Mesenchymal stem cell (in vitro differentiated cells and primary cell): Measurements from ENCODE around the gene FNBP1.
"Not testable (repeated sequence)": the region's sequence is repeated elsewhere in the genome, so short reads cannot be mapped to it uniquely, and the experiment has no call there.

Experiments
- DNase-seq: peaks from one replicate; pipeline ENCODE4 v3.0.0-alpha.2; 2013
- H2AFZ ChIP-seq: one replicate; pipeline ENCODE4 v1.6.1; 2013; ENCODE audit warnings: low read depth, mild to moderate bottlenecking, control low read depth, inconsistent platforms, low read length, moderate library complexity
- H2AK5ac ChIP-seq: 2 replicates; pipeline ENCODE4 v1.6.1; 2013; ENCODE audit warnings: low read length, moderate library complexity, mild to moderate bottlenecking, inconsistent platforms; ENCODE audit not compliant: severe bottlenecking
- H2BK120ac ChIP-seq: one replicate; pipeline ENCODE4 v1.6.1; 2013; ENCODE audit warnings: low read depth, mild to moderate bottlenecking, inconsistent platforms, low read length, moderate library complexity
- H2BK12ac ChIP-seq, 2 experiments: one replicate each; pipeline ENCODE4 v1.6.1; 2013; ENCODE audit warnings: inconsistent platforms in 2 of 2, low read length in 2 of 2, mild to moderate bottlenecking in 2 of 2, moderate library complexity in 2 of 2, control low read depth in 1 of 2
- H2BK15ac ChIP-seq: one replicate; pipeline ENCODE4 v1.6.1; 2013; ENCODE audit warnings: mild to moderate bottlenecking, low read depth, inconsistent platforms; ENCODE audit not compliant: poor library complexity, severe bottlenecking
- H2BK5ac ChIP-seq: 2 replicates; pipeline ENCODE4 v1.6.1; 2013; ENCODE audit warnings: low read depth, mild to moderate bottlenecking, low read length, control low read depth, inconsistent platforms; ENCODE audit not compliant: poor library complexity, severe bottlenecking
- H3K14ac ChIP-seq, 2 experiments: one replicate each; pipeline ENCODE4 v1.6.1; 2013; ENCODE audit warnings: inconsistent platforms in 2 of 2, low read length in 2 of 2, control low read depth in 1 of 2, mild to moderate bottlenecking in 1 of 2, moderate library complexity in 1 of 2
- H3K18ac ChIP-seq, 2 experiments: one replicate each; pipeline ENCODE4 v1.6.1; 2013; ENCODE audit warnings: inconsistent platforms in 2 of 2, low read length in 2 of 2, control low read depth in 1 of 2, low read depth in 1 of 2, mild to moderate bottlenecking in 1 of 2
- H3K23ac ChIP-seq, 2 experiments: one replicate each; pipeline ENCODE4 v1.6.1; 2013; ENCODE audit warnings: inconsistent platforms in 2 of 2, low read length in 2 of 2, mild to moderate bottlenecking in 2 of 2, moderate library complexity in 2 of 2, control low read depth in 1 of 2
- H3K27ac ChIP-seq: 2 replicates; pipeline ENCODE4 v1.5.1; 2013; ENCODE audit warnings: mild to moderate bottlenecking, moderate library complexity, low read length, control low read depth, inconsistent platforms; ENCODE audit not compliant: poor library complexity, severe bottlenecking
- H3K27me3 ChIP-seq, 2 experiments: 2 replicates each; pipeline versions ENCODE4 v1.6.1 to v1.7.0; 2013; ENCODE audit warnings: low read length in 2 of 2, mild to moderate bottlenecking in 2 of 2, moderate library complexity in 2 of 2, control low read depth in 1 of 2, inconsistent platforms in 1 of 2; ENCODE audit not compliant: control insufficient read depth in 1 of 2, insufficient read depth in 1 of 2
- H3K36me3 ChIP-seq, 2 experiments: 2 replicates each; pipeline versions ENCODE4 v1.6.1 to v1.7.0; 2013; ENCODE audit warnings: low read length in 2 of 2, control low read depth in 1 of 2, inconsistent platforms in 1 of 2, low read depth in 1 of 2, mild to moderate bottlenecking in 1 of 2; ENCODE audit not compliant: insufficient read depth in 2 of 2, control insufficient read depth in 1 of 2
- H3K4ac ChIP-seq, 2 experiments: one replicate each; pipeline ENCODE4 v1.6.1; 2013; ENCODE audit warnings: inconsistent platforms in 2 of 2, low read length in 2 of 2, mild to moderate bottlenecking in 2 of 2, moderate library complexity in 2 of 2, control low read depth in 1 of 2, low read depth in 1 of 2
- H3K4me1 ChIP-seq: 2 replicates; pipeline ENCODE4 v1.6.1; 2013; ENCODE audit warnings: low read depth, low read length, control low read depth; ENCODE audit not compliant: control insufficient read depth, insufficient read depth
- H3K4me2 ChIP-seq: 2 replicates; pipeline ENCODE4 v1.6.1; 2013; ENCODE audit warnings: low read length, mild to moderate bottlenecking, inconsistent platforms; ENCODE audit not compliant: poor library complexity, severe bottlenecking
- H3K4me3 ChIP-seq, 2 experiments: 2 replicates each; pipeline versions ENCODE4 v1.5.1 to v1.7.0; 2013; ENCODE audit warnings: low read length in 2 of 2, mild to moderate bottlenecking in 2 of 2, control low read depth in 1 of 2, low read depth in 1 of 2; ENCODE audit not compliant: insufficient read depth in 1 of 2
- H3K79me1 ChIP-seq: replicated peaks from 2 replicates; pipeline ENCODE4 v1.6.1; 2013; ENCODE audit warnings: mild to moderate bottlenecking, control low read depth, low read length, inconsistent platforms; ENCODE audit not compliant: poor library complexity, severe bottlenecking
- H3K9ac ChIP-seq: 2 replicates; pipeline ENCODE4 v1.7.0; 2013; ENCODE audit warnings: mild to moderate bottlenecking, low read length, moderate library complexity
- H3K9me3 ChIP-seq: 2 replicates; pipeline ENCODE4 v1.7.0; 2013; ENCODE audit warnings: mild to moderate bottlenecking, low read length; ENCODE audit not compliant: control insufficient read depth
- H4K8ac ChIP-seq: one replicate; pipeline ENCODE4 v1.6.1; 2013; ENCODE audit warnings: inconsistent platforms, mild to moderate bottlenecking, low read length, moderate library complexity
- H4K91ac ChIP-seq: one replicate; pipeline ENCODE4 v1.6.1; 2013; ENCODE audit warnings: mild to moderate bottlenecking, low read length, inconsistent platforms
- WGBS: methylation state at CpG from one replicate; pipeline ENCODE4 v1.1.7; 2013; ENCODE audit warnings: mixed read lengths; 5-methylcytosine and 5-hydroxymethylcytosine counted together

Gene FNBP1

DNA sequence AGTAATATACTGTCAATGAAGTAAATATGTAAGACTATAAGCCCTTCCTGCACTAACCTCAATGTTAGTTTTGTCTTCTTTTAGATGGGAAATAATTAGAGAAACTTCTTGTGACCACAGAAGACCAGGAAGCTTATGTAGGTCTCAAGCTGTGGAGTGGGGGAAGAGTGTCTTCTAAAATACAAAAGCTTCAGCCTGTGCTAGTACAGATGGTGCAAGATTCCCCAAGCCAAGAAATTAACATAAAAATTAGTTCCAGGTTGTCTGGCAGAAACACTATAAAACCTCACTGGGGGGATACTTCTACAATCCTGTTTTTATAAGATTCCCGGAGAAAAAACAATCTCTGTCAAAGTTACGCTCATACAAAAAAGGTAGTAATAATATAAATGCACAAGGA lies 103.6 kb downstream of the FNBP1 start:
- no peak overlapping the region for H2BK12ac ChIP-seq
- no peak overlapping the region for H3K4me2 ChIP-seq
- H3K27me3 ChIP-seq, result no peaks in the 10 kb centered on the region
- no peak overlapping the region for H2BK120ac ChIP-seq
- peaks cover 8 to 10% of the 10 kb centered on the region in 2 experiments for H3K36me3 ChIP-seq
- no peaks in the 10 kb centered on the region for H3K79me1 ChIP-seq
- no peak for DNase-seq
- H4K8ac ChIP-seq, result no peak overlapping the region
- H2AK5ac ChIP-seq, result no peak overlapping the region
- no peak overlapping the region for H3K23ac ChIP-seq
- peaks cover 11% of the 10 kb centered on the region for H3K9me3 ChIP-seq
- no peak overlapping the region for H3K4me3 ChIP-seq
- no peaks in the 10 kb centered on the region for H3K4me1 ChIP-seq
- no CpG with 5 or more reads among the region's 2 CpGs for WGBS
- H3K14ac ChIP-seq, result no peak overlapping the region
- no peak overlapping the region for H4K91ac ChIP-seq
- H2BK15ac ChIP-seq, result no peak overlapping the region
- no peak overlapping the region for H3K4ac ChIP-seq
- H3K27ac ChIP-seq, result no peak overlapping the region
- no peak overlapping the region for H2BK5ac ChIP-seq
- no peak overlapping the region for H3K18ac ChIP-seq
- no peak overlapping the region for H2AFZ ChIP-seq
- no peak overlapping the region for H3K9ac ChIP-seq

DNA sequence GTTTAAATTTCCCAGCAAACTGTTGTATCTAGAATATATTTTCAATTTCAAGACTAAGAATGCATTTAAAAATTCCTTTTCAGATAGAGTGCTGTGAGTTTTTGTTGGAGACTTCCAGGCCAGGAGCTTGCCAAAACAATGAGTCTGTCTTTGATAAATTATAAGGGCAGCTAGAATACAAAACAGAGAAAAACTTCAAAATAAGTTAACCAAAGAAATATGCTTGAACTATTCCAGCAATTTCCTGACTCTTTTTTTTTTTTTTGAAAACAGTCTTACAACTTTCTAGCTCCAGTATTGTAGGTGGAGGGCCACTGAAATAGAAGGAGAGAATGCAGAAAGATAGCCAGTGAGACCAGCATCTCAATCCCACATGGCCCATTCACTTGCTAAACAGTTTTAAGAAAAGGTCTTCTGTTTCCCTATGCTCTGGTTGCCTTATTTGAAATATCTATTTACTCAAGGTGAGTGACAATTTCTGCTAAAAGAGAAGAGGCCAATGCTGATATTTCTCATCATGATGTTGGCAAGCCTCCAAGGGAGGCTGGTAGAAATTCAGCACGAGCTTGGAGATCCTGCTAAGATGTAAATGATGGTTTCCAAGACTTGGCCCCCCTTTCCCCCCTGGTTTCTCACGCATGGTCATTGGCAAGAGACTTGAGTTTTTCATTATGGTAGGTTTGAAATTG lies 104.6 kb downstream of the FNBP1 start:
- Histone ChIP-seq H3K4me3 (no peak overlapping the region), H4K8ac (no peak overlapping the region), H3K18ac (no peak overlapping the region), H2BK15ac (no peak overlapping the region), H3K9ac (peak overlapping the region; percentile 36), H3K14ac (no peak overlapping the region), H3K27me3 (no peaks in the 10 kb centered on the region), H2AFZ (no peak overlapping the region), H3K4me1 (no peaks in the 10 kb centered on the region), H4K91ac (no peak overlapping the region), H2AK5ac (no peak overlapping the region), H3K4ac (no peak overlapping the region), H3K9me3 (peaks cover 11% of the 10 kb centered on the region), H2BK12ac (no peak overlapping the region), H3K23ac (no peak overlapping the region), H3K79me1 (no peaks in the 10 kb centered on the region), H3K4me2 (no peak overlapping the region), H2BK120ac (no peak overlapping the region), H3K27ac (no peak overlapping the region), H2BK5ac (no peak overlapping the region), H3K36me3 (peaks cover 8 to 10% of the 10 kb centered on the region in 2 experiments)
- 50% methylated on average over 1 of the region's 2 CpGs for WGBS
- DNase-seq, result peak; percentile 55

DNA sequence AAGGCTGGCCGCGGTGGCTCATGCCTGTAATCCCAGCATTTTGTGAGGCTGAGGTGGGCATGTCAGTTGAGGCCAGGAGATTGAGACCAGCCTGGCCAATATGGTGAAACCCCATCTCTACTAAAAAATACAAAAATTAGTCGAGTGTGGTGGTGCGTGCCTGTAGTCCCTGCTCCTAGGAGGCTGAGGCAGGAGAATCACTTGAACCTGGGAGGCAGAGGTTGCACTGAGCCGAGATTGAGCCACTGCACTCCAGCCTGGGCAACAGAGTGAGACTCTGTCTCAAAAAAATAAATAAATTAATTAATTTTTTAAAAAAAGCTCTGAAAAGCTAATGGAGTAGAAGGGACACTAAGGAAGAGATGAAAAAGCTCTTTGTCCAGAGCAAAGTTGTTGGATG lies 105.1 kb downstream of the FNBP1 start:
- H2BK15ac ChIP-seq, H3K4ac ChIP-seq, H3K4me2 ChIP-seq, H3K36me3 ChIP-seq, H3K14ac ChIP-seq, H3K18ac ChIP-seq, H3K4me3 ChIP-seq, H2AK5ac ChIP-seq, H2BK120ac ChIP-seq, H3K79me1 ChIP-seq, H3K27ac ChIP-seq, H3K4me1 ChIP-seq, H3K23ac ChIP-seq, H4K91ac ChIP-seq, H3K27me3 ChIP-seq, H2BK5ac ChIP-seq, DNase-seq, H2BK12ac ChIP-seq, H2AFZ ChIP-seq, H4K8ac ChIP-seq: not testable (repeated sequence)
- Histone ChIP-seq H3K9me3 (peaks cover 11% of the 10 kb centered on the region), H3K9ac (peak overlapping the region; percentile 36)
- 96% methylated on average over 4 of the region's 5 CpGs for WGBS

DNA sequence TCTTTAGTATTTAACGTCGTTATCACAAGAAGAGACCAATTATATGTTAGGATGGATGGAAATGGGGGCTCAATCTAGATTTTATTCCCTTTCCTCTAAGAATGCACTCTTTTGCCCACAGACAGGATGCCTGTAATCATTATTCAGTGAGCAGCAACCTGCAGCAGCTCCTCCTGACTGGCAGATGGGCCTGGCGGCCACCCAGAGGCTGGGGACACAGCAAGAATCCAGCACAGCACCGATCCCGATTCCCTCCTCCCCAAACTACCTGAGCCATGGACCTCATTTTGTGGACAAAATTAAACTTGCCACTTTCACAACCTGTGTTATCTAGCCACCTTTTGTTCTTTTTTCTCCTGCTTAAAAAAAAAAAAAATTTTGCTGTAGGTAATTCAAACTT lies 106.8 kb downstream of the FNBP1 start:
- H4K91ac ChIP-seq, result peak overlapping the region; percentile 68
- no peak overlapping the region for H3K4me3 ChIP-seq
- no peaks in the 10 kb centered on the region for H3K79me1 ChIP-seq
- H2AFZ ChIP-seq, result no peak overlapping the region
- no peak overlapping the region for H2BK120ac ChIP-seq
- H2BK12ac ChIP-seq, result peak overlapping the region in 1 of 2 experiments; percentile 31
- H3K4me2 ChIP-seq, result no peak overlapping the region
- no peak overlapping the region for H3K23ac ChIP-seq
- H2AK5ac ChIP-seq, result no peak overlapping the region
- H2BK5ac ChIP-seq, result no peak overlapping the region
- no peak overlapping the region for H3K4ac ChIP-seq
- H2BK15ac ChIP-seq, result no peak overlapping the region
- H3K18ac ChIP-seq, result no peak overlapping the region
- H3K4me1 ChIP-seq, result no peaks in the 10 kb centered on the region
- H4K8ac ChIP-seq, result no peak overlapping the region
- WGBS, result 78% methylated on average over 5 of the region's 5 CpGs
- H3K27me3 ChIP-seq, result no peaks in the 10 kb centered on the region
- DNase-seq, result no peak
- no peak overlapping the region for H3K9ac ChIP-seq
- peaks cover under 1% of the 10 kb centered on the region for H3K9me3 ChIP-seq
- no peak overlapping the region for H3K27ac ChIP-seq
- no peak overlapping the region for H3K14ac ChIP-seq
- peaks cover 0 to 2% of the 10 kb centered on the region in 2 experiments for H3K36me3 ChIP-seq
